Progenitor cell of endocrine pancreas (in vitro differentiated cells): Measurements from ENCODE around the gene CSNK2A1. TPM values are rescaled to one million over a fixed set of nuclear protein-coding genes. Genes with fewer than 3 reads are reported as not detected.
"Not testable (repeated sequence)": the region's sequence is repeated elsewhere in the genome, so short reads cannot be mapped to it uniquely, and the experiment has no call there.

Experiments
- DNase-seq: peaks from one replicate; pipeline ENCODE4 v3.0.0; 2021; ENCODE audit warnings: low spot score; ENCODE audit not compliant: unreplicated experiment
- H3K27ac Mint-ChIP-seq: 2 replicates; pipeline ENCODE4 v1.8.0; 2021; ENCODE audit warnings: mild to moderate bottlenecking, moderate library complexity, mixed read lengths
- H3K27me3 Mint-ChIP-seq: 2 replicates; pipeline ENCODE4 v1.8.0; 2021; ENCODE audit warnings: mixed read lengths
- H3K36me3 Mint-ChIP-seq: 2 replicates; pipeline ENCODE4 v1.8.0; 2022; ENCODE audit warnings: mixed read lengths; ENCODE audit not compliant: insufficient read depth
- H3K4me1 Mint-ChIP-seq: 2 replicates; pipeline ENCODE4 v1.8.0; 2021; ENCODE audit warnings: low read depth, mixed read lengths
- H3K4me3 Mint-ChIP-seq: 2 replicates; pipeline ENCODE4 v1.8.0; 2021; ENCODE audit warnings: low read depth, mild to moderate bottlenecking, moderate library complexity, mixed read lengths
- H3K9me3 Mint-ChIP-seq: 2 replicates; pipeline ENCODE4 v1.8.0; 2021; ENCODE audit warnings: low read depth, mixed read lengths
- CTCF ChIP-seq: fragments of 200-600 bp; sonication (generic); IDR thresholded peaks from one replicate; pipeline ENCODE4 v1.5.0; 2021; ENCODE audit warnings: antibody characterized with exemption, mild to moderate bottlenecking; ENCODE audit not compliant: unreplicated experiment
- total RNA-seq: library from RNA; stranded (reverse); gene quantifications from 2 replicates; pipeline ENCODE4 v1.2.1, GENCODE V29; 2021

Gene CSNK2A1
- total RNA-seq, 1 donor from 2014 or later = 175 TPM

- no peaks in the 10 kb centered on the region for H3K4me1 Mint-ChIP-seq
- H3K27me3 Mint-ChIP-seq = peaks cover 4% of the 10 kb centered on the region
- DNase-seq = no peak
- H3K9me3 Mint-ChIP-seq = no peaks in the 10 kb centered on the region
- no peaks in the 10 kb centered on the region for H3K36me3 Mint-ChIP-seq
- no peak for TF ChIP-seq CTCF
- no peak overlapping the region for H3K27ac Mint-ChIP-seq
- H3K4me3 Mint-ChIP-seq = no peak overlapping the region
Observed at GRCh38 chr20:584971-585301, 41.3 kb upstream of the CSNK2A1 start.

GRCh38 chr20:584161-584970 is 40.8 kb upstream of the CSNK2A1 start:
- DNase-seq = no peak
- TF ChIP-seq CTCF = no peak
- Mint-ChIP-seq H3K27ac (no peak overlapping the region), H3K4me1 (no peaks in the 10 kb centered on the region), H3K4me3 (no peak overlapping the region), H3K36me3 (no peaks in the 10 kb centered on the region), H3K27me3 (peaks cover 4% of the 10 kb centered on the region), H3K9me3 (no peaks in the 10 kb centered on the region)

- peaks cover 4% of the 10 kb centered on the region for H3K27me3 Mint-ChIP-seq
- TF ChIP-seq CTCF = no peak
- no peaks in the 10 kb centered on the region for H3K4me1 Mint-ChIP-seq
- H3K4me3 Mint-ChIP-seq = no peak overlapping the region
- no peak overlapping the region for H3K27ac Mint-ChIP-seq
- H3K9me3 Mint-ChIP-seq = no peaks in the 10 kb centered on the region
- no peak for DNase-seq
- H3K36me3 Mint-ChIP-seq = no peaks in the 10 kb centered on the region
Observed at GRCh38 chr20:582204-582603, 38.6 kb upstream of the CSNK2A1 start.

GRCh38 chr20:578940-579690 is 35.5 kb upstream of the CSNK2A1 start:
- not testable (repeated sequence) for H3K36me3 Mint-ChIP-seq, DNase-seq, H3K27ac Mint-ChIP-seq, H3K4me3 Mint-ChIP-seq, H3K4me1 Mint-ChIP-seq, H3K27me3 Mint-ChIP-seq, H3K9me3 Mint-ChIP-seq

- TF ChIP-seq CTCF = peak; percentile 48
- H3K36me3 Mint-ChIP-seq = no peaks in the 10 kb centered on the region
- H3K27ac Mint-ChIP-seq = no peak overlapping the region
- peaks cover 5% of the 10 kb centered on the region for H3K4me1 Mint-ChIP-seq
- no peaks in the 10 kb centered on the region for H3K9me3 Mint-ChIP-seq
- no peak overlapping the region for H3K4me3 Mint-ChIP-seq
- DNase-seq = no peak
- peaks cover 21% of the 10 kb centered on the region for H3K27me3 Mint-ChIP-seq
Observed at GRCh38 chr20:577167-577791, 33.7 kb upstream of the CSNK2A1 start.
